Globus pallidus (tissue), 1 donor: ENCODE data around the gene TMBIM1.
"Not testable (repeated sequence)": the region's sequence is repeated elsewhere in the genome, so short reads cannot be mapped to it uniquely, and the experiment has no call there.

Experiments
- DNase-seq: peaks from one replicate; pipeline ENCODE4 v3.0.0-alpha.2; 2015; ENCODE audit warnings: low spot score

Gene TMBIM1

DNA sequence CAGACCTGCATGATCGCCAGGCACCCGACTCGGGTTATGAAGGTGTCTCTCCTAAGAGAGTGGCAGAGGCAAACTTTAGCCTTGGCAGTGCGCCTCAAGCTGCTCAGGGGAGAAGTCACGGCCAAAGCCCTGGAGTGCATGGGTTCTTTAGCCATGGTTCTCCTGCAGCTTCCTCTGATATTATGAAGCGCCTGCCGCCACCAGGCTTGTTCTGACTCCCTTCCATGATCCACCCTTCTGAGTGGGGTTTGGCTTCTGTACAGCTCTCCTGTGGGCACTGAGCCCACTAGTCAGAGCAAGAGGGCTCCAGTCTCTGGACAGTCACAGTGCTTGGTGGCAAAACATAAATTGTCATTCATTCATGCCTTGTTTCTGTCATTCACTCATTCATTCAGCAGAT, 25.9 kb upstream of the TMBIM1 start:
- no peak for DNase-seq

DNA sequence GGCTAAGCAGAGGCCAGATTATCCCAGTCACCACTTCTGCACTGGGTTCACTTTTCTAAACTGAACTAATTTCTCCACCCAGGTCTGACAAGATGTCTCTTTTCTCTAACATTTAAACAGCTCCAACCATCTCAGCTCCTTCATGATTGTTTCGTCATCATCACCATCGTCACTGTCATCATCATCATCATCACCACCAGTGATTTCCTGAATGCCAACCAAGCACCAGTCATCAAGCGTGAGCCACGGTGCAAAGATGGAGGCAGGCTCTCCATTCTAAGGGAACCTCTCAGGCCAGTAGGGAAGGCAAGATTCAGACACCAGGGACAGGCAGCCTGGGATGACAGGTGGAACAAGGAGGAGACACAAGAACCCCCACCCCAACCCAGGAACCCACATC, 25.5 kb upstream of the TMBIM1 start:
- no peak for DNase-seq

DNA sequence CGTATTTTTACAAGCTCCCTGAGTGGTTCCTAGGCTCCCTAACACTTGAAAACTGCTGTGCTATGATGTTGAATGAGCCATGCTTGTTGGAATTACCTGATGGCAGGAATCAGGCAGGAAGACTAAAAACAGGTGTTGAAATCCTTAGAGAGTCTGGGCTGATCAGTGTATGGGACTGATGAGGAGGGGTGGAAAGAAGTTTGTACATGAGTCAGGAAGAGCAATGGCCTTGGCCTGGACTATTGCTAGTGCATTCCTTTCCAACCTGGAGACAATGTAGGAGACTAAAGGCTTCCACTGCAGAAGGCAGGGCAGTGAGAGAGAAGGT, 25.0 kb upstream of the TMBIM1 start:
- no peak for DNase-seq

DNA sequence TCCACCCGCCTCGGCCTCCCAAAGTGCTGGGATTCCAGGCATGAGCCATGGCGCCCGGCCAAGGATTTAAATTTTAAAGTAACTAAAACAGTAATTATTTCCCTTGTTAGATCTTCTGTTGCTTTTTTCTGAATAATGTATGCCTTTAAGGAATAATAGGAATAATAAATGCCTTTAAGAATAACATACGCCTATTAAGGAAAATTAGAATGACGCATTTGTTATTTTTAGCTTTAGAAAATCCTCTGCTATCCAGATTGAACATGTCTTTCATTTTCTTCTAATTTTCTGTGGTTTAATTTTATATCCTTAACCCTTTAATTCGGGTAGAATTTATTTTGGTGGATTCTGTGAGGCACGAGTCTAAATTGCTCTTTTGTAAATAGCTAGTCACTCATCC, 23.1 kb upstream of the TMBIM1 start:
- no peak for DNase-seq

DNA sequence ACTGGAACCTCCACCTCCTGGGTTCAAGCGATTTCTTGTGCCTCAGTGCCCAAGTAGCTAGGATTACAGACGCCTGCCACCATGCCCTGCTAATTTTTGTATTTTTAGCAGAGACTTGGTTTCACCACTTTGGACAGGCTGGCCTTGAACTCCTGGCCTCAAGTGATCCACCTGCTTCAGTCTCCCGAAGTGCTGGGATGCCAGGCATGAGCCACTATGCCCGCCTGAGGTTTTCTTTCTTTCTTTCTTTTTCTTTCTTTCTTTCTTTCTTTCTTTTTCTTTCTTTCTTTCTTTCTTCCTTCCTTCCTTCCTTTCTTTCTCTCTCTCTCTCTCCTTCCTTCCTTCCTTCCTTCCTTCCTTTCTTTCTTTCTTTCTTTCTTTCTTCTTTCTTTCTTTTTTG, 22.5 kb upstream of the TMBIM1 start:
- not testable (repeated sequence) for DNase-seq

DNA sequence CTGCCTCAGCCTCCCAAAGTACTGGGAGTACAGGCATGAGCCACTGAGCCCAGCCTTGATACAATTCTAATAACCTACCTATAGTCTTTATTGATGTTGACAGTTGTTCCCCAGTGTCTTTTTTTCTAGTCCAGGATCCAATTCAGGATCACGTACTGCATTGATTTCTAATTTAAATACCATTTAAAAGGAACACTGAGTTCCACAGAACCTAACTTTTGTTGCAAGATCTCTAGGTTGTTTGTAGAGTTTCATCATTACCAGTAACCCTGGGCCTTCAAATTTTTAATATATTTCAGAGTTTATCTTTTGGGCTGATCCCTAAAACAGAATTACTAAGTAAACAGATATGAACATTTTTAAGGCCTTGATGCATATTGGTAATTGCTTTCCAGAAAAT, 21.1 kb upstream of the TMBIM1 start:
- no peak for DNase-seq

DNA sequence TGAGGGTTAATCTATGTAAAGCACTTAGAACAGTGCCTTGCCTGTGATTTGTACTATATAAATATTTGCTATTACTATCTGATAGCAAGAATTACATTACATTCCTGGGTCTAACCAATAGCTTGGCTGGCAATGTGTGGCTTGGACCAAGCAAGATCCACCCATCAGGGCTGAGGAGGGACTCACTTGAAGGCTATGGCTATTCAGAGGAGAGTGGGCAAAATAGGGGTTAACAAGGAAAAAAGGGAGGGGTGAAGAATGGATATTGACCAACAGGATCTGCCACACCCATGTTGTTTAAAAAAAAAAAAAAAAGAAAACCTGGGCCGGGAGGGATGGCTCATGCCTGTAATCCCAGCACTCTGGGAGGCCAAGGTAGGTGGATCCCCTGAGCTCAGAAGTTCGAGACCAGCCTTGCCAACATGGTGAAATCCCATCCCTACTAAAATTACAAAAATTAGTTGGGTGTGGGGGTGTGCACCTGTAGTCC, 20.0 kb upstream of the TMBIM1 start:
- no peak for DNase-seq

DNA sequence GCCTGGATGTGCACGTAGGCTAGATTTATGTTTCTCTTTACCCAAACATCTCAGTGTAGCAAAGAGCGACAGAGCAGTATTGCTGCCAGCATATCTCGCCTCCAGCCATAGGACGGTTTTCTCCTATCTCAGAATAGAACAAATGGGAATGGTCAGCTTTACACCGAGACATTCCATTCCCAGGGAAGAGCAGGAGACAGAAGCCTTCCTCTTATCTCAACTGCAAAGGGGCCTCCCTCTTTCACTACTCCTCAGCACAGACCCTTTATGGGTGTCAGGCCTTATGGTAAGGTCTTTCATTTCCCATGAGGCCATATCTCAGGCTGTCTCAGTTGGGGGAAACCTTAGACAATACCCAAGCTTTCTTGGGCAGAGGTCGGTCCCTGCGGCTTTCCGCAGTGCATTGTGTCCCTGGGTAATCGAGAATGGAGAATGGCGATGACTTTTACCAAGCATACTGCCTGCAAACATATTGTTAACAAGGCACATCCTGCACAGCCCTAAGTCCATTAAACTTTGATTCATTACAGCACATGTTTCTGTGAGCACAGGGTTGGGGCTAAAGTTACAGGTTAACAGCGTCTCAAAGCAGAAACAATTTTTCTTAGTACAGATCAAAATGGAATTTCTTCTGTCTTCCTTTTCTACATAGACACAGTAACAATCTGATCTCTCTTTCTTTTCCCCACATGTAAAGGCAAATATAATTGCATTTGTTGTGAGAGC, 19.4 kb upstream of the TMBIM1 start:
- DNase-seq: not testable (repeated sequence)

DNA sequence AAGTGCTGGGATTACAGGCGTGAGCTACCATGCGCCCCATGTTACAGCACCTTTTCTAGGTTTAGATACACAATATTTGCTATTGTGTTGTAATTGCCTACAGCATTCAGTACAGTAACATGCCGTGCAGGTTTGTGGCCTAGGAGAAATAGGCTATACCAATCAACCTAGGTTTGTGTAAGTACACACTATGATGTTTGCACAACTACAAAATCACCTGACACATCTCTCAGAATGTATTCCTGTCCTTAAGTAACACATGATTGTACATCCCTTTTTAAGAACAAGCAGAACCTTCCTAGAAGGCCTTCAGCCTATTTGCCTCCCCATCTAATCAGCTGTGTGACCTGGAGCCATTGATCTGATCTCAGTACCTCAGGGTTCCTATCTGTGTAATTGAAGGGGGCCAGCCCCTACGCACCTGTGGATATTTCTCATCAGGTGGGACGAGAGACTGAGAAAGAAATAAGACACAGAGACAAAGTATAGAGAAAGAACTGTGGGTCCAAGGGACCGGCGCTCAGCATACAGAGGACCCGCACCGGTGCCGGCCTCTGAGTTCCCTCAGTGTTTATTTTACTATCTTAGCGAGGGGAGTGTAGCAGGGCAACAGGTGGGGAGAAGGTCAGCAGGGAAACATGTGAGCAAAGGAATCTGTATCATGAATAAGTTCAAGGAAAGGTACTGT, 18.7 kb upstream of the TMBIM1 start:
- DNase-seq: no peak

DNA sequence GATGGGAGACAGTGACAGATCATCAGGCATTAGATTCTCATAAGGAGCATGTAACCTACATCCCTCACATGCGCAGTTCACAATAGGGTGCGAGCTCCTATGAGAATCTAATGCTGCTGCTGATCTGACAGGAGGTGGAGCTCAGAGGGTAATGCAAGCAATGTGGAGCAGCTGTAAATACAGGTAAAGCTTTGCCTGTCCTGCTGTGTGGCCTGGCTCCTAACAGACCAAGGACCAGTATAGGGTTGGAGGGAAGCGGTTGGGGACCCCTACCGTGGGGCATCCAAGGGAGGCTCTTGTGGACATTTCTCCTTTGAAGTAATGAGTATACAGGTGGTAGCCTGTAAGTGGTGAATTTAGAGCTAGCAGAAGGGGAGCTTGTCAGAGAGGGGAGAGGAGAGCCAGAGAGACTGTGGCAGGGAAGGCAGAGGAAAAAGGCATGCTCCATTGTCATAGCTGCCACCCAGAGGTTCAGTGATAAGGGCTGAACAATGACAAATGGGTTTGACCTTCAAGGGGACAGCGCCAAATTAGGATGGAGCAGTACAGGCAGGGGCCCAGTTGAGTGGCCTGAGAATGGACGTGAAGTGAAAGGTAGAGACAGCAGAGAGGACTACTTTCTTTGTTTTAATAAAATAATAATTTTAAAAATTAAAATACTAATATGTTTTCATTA, 15.2 kb upstream of the TMBIM1 start:
- DNase-seq: no peak

DNA sequence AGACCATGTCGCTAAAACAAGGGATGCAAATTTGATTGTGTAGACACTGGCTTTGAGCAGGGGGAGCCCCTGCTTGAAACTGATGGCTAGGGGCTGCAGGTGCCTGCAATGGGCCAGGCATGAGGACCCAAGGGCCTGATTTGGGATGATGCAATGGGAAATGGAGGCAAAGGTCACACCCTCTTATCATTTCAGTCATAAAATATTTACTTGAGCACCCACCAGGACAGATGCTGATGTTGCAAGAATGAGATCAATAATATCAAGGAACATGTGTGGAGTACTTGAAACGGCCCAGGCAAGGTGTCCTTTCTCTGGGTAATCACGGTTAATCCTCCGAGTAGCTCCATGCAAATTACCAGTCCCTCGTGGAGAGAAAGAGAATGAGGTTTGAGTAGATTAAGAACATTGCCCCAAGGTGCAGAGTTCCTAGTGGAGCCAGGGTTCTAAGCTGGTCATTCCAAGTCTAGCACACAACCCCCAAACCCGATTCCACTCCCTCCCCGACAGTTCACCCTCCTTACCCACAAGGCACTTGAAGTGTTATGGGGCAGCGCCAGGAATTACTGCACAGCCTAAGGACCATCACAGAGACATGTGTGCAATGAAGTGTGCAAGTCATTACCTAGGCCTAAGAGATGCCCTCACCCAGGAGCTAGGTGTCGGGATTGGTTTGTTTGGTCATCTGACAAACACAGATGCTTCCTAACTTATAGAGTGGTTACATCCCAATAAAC, 14.0 kb upstream of the TMBIM1 start:
- DNase-seq: no peak

DNA sequence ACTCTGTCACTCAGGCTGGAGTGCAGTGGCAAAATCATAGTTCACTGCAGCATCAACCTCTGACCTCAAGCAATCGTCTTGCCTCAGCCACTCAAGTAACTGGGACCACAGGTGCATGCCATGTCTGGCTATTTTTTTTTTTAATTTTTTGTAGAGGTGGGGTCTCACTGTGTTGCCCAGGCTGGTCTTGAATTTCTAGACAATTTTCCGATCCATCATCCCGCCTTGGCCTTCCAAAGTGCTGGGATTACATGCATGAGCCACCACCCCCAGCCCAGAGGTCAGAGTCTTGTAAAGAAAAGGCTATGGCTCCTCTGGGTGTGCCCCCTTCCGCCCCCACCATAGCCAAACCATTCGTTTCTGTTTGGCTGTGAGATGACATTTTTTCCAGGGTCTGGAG, 13.1 kb upstream of the TMBIM1 start:
- no peak for DNase-seq

DNA sequence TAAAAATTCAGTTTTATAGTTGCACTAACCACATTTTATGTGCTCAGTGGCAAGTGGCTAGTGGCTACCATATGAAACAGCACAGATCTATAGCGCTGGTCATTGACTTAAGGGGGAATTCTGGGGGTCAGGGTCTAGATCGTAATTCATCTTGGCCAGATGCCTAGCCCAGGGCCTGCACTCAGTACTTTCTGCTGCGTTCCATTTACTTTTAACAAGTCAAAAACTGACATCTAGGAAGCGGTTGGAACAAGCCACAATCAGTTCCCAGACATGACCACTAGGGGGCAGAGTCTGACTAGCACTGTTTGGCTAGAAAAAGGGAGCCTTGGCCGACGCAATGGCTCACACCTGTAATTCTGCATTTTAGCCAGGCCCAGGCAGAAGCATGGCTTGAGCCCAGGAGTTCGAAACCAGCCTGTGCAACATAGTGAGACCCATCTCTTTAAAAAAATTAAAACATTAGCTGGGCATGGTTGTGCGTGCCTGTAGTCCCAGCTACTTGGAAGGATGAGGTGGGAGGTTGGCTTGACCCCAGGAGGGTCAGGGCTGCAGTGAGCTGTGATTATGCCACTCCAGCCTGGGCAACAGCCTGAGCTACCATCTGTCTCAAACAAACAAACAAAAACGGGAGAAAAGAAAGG, 9.0 kb upstream of the TMBIM1 start:
- DNase-seq: peak; percentile 84

DNA sequence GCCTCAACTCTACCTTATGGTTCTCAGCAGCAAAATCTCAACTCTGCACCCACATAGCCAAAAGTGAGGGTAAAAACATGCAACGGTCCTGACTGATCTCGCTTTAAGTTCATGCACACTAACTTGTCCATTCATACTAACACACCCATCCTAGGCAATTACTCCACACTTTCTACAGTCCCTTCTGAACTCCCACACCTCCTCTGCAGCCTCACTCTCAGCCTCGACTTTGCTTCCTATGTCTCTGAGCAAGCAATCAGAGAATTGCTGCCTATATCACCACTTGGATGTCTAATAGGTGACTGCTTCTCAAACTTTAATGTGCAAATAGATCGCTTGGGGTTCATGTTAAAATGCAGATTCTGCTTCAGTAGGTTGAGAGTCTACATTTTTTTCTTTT, 7.8 kb upstream of the TMBIM1 start:
- no peak for DNase-seq

DNA sequence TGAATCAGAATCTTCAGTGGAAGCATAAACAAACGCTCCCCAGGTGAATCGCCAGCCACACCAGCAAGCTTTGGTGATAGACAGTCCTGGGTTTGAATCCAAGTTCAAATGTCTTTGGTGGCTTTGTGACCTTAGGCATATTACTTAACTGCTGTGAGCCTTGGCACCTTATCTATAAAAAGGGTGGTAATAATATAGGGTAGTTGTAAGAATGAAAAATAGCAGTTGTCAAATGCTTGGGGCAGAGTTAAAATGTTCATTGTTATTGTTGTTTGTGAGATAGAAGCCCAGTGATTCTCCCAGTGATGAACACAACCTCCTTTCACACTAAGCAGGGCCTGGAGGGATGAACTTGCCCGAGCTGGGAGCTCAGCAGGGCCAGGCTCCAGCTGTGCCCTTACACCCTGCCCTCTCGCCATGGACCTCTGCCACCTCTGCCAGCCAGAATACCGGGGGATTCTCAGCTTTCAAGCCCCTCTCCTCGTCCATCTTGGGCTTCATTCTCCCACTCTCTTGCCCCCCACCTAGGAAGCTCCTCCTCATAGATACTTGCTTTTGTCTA, 6.1 kb upstream of the TMBIM1 start:
- DNase-seq: peak; percentile 85

DNA sequence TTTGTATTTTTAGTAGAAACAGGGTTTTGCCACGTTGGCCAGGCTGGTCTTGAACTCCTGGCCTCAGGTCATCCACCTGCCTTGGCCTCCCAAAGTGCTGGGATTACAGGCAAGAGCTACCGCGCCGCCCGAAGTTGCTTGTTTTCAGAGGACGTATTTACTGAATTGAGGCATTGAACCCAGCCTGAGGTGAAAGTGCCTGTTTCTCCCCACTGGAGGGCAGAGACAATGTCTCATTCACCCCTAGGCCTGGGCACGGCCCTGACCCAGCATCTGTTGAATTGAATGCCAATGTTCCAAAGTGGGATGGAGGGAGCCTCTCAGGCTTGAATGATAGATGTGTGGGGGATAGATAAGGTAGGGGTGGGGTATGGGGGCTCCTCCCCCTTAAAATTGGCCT, 4.5 kb upstream of the TMBIM1 start:
- peak; percentile 93 for DNase-seq

DNA sequence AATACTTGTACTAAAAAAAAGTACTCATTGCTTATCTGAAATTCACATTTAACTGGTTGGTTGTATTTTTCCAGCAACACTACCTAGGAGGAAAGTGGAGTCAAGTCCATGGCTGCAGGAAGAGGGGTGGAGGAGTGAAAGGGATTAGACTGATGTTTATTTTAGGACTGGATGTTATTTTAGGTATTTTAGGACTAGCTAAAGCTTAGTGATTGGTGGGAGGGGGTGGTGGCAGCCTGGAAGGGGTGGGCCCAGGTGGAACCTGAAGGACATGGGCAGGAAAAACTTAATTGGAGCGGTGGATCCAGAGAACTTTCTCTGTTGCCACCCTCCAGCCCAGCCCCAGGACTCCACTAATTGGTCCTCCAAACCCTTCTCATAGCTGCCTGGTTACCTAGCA, 3.9 kb upstream of the TMBIM1 start:
- DNase-seq: no peak

DNA sequence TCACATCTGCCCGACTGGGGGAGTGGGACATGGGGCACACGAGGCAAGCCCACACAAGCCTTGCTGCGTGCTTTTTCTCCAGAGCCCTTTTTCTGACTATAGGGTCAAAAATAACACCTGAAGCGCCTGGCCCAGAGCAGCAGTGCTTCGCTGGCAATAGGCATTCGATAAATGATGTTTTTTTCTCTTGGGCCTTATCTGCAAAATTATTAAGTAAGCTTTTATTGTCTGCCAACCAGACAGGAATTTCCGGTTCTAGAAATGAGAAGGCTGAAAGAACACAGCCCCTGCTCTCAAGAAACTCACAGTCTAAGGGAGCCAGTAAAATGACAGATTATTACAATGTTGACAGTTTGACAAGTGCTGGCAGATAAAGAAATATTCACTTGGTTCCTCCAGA, 2.7 kb upstream of the TMBIM1 start:
- DNase-seq: no peak

DNA sequence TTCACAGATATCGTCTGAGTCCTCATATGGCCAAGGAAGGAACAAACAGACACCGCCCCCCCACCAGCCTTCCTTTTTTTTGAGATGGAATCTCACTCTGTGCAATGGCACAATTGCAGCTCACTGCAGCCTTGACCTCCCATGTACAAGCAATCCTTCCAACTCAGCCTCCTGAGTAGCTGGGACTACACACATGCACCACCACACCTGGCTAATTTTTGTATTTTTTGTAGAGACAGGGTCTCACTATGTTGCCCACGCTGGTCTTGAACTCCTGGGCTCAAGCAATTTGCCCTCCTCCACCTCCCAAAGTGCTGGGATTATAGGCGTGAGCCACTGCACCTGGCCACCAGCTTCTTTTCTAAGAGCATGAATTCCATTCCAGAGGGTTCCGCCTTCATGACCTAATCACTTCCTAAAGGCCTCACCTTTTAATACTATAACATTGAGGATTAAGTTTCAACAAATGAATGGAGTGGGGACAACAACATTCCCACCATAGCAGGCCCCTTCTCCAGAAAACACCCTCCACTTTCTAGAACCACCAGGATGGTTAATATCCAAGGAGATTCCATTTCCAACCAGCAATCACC, 2.2 kb upstream of the TMBIM1 start:
- DNase-seq: no peak

DNA sequence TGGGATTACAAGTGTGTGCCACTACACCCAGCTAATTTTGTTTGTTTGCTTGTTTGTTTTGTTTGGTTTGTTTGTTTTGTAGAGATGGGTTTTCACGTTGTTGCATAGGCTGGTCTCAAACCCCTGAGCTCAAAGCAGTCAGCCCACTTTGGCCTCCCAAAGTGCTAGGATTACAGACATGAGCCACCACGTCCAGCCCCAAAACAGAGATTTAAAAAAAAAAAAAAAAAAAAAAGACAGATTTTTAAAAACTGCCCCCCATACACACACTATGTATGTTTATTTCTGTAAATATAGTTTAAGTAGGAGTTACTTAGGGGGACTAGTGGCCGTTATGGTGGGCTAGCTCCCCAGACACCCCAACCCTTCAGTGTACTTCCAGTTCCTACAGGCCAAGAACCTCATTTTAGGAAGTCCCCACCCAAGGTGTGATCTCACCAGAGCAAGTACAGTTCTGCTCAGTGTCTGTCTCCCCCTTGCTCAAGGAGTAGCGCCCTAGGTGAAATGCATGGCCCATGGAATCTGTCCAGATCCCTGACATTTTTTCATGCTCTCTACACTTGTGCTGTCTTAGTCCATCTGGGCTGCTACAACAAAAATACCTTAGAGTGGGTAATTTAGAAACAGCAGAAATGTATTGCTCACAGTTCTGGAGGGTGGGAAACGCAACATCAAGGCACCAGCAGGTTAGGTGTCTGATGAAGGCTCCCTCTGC, 1.6 kb upstream of the TMBIM1 start:
- DNase-seq: no peak
